Astrocyte (in vitro differentiated cells and primary cell): ENCODE data around the gene SEMA6A. TPM values are rescaled to one million over a fixed set of nuclear protein-coding genes. Genes with fewer than 3 reads are reported as not detected.

Source experiments
- DNase-seq: peaks from one replicate; pipeline ENCODE4 v3.0.0-alpha.2; 2010; ENCODE audit warnings: low read depth
- FAIRE-seq: peaks from 2 replicates; lab custom pipeline; 2011; peaks lifted over from hg19 to GRCh38; lab: Jason Lieb, UNC
- H2AFZ ChIP-seq: 2 replicates; pipeline ENCODE4 v1.6.0; 2012; ENCODE audit warnings: low read depth, low read length, inconsistent platforms
- H3K27ac ChIP-seq: 2 replicates; pipeline ENCODE4 v1.5.1; 2011; ENCODE audit warnings: low read depth, low read length, inconsistent platforms
- H3K27me3 ChIP-seq: 2 replicates; pipeline ENCODE4 v1.6.0; 2011; ENCODE audit warnings: low read length, inconsistent platforms; ENCODE audit not compliant: insufficient read depth
- H3K36me3 ChIP-seq: 2 replicates; pipeline ENCODE4 v1.5.1; 2011; ENCODE audit warnings: low read length, inconsistent platforms; ENCODE audit not compliant: insufficient read depth
- H3K4me1 ChIP-seq: 2 replicates; pipeline ENCODE4 v1.5.1; 2011; ENCODE audit warnings: low read length, inconsistent platforms; ENCODE audit not compliant: insufficient read depth
- H3K4me2 ChIP-seq: 2 replicates; pipeline ENCODE4 v1.6.0; 2012; ENCODE audit warnings: low read length, inconsistent platforms
- H3K4me3 ChIP-seq: 2 replicates; pipeline ENCODE4 v1.5.1; 2011; ENCODE audit warnings: low read depth, mild to moderate bottlenecking, low read length, inconsistent platforms; ENCODE audit not compliant: insufficient read depth
- H3K79me2 ChIP-seq: 2 replicates; pipeline ENCODE4 v1.6.0; 2012; ENCODE audit warnings: mild to moderate bottlenecking, low read length, inconsistent platforms; ENCODE audit not compliant: insufficient read depth
- H3K9ac ChIP-seq: 2 replicates; pipeline ENCODE4 v1.6.0; 2012; ENCODE audit warnings: mild to moderate bottlenecking, low read length, inconsistent platforms
- H3K9me3 ChIP-seq: 2 replicates; pipeline ENCODE4 v1.5.1; 2012; ENCODE audit warnings: low read depth, mild to moderate bottlenecking, low read length, inconsistent platforms; ENCODE audit not compliant: insufficient read depth
- H4K20me1 ChIP-seq: 2 replicates; pipeline ENCODE4 v1.6.0; 2012; ENCODE audit warnings: low read length, inconsistent platforms; ENCODE audit not compliant: insufficient read depth
- H3K27ac Mint-ChIP-seq: one replicate; pipeline ENCODE4 v1.8.0; 2021; ENCODE audit warnings: mild to moderate bottlenecking, mixed read lengths; ENCODE audit not compliant: unreplicated experiment
- H3K27me3 Mint-ChIP-seq: one replicate; pipeline ENCODE4 v1.8.0; 2021; ENCODE audit warnings: low read depth, mixed read lengths; ENCODE audit not compliant: unreplicated experiment
- H3K36me3 Mint-ChIP-seq: one replicate; pipeline ENCODE4 v1.8.0; 2021; ENCODE audit warnings: low read depth, mixed read lengths; ENCODE audit not compliant: unreplicated experiment
- H3K4me1 Mint-ChIP-seq: one replicate; pipeline ENCODE4 v1.8.0; 2021; ENCODE audit warnings: low read depth, mixed read lengths; ENCODE audit not compliant: unreplicated experiment
- H3K4me3 Mint-ChIP-seq: one replicate; pipeline ENCODE4 v1.8.0; 2021; ENCODE audit warnings: mild to moderate bottlenecking, moderate library complexity, mixed read lengths; ENCODE audit not compliant: unreplicated experiment
- H3K9me3 Mint-ChIP-seq: one replicate; pipeline ENCODE4 v1.8.0; 2021; ENCODE audit warnings: mild to moderate bottlenecking, mixed read lengths; ENCODE audit not compliant: unreplicated experiment
- CTCF ChIP-seq: IDR thresholded peaks from 2 replicates; pipeline ENCODE4 v1.5.1; 2011; ENCODE audit warnings: low read depth, mild to moderate bottlenecking, inconsistent platforms, low read length, moderate library complexity; ENCODE audit not compliant: insufficient read depth
- EZH2 ChIP-seq: IDR thresholded peaks from 2 replicates; pipeline ENCODE4 v1.6.1; 2012; ENCODE audit warnings: mild to moderate bottlenecking, low read length, inconsistent platforms; ENCODE audit not compliant: insufficient read depth
- total RNA-seq: library from RNA; stranded (reverse); gene quantifications from 2 replicates; pipeline ENCODE4 v1.2.1, GENCODE V29; 2021

SEMA6A gene
- total RNA-seq, 1 donor from 2014 or later, result 34.2 TPM

GRCh38 chr5:116573702-116574366, 789 bp downstream of the SEMA6A start:
- Histone ChIP-seq H3K4me1 (peaks cover 27% of the 10 kb centered on the region), H3K4me2 (peak overlapping the region; percentile 87), H3K4me3 (peak overlapping the region; percentile 64), H3K9me3 (no peaks in the 10 kb centered on the region), H3K27me3 (peaks cover 55% of the 10 kb centered on the region), H4K20me1 (no peaks in the 10 kb centered on the region), H2AFZ (peak overlapping the region; percentile 91), H3K27ac (no peak overlapping the region), H3K79me2 (no peaks in the 10 kb centered on the region), H3K9ac (peak overlapping the region; percentile 46), H3K36me3 (no peaks in the 10 kb centered on the region)
- no peaks in the 10 kb centered on the region for H3K36me3 Mint-ChIP-seq
- no peaks in the 10 kb centered on the region for H3K9me3 Mint-ChIP-seq
- H3K4me1 Mint-ChIP-seq, result peaks cover 8% of the 10 kb centered on the region
- FAIRE-seq (no peak), DNase-seq (no peak)
- peaks cover 8% of the 10 kb centered on the region for H3K27me3 Mint-ChIP-seq
- TF ChIP-seq CTCF, result no peak
- peak; percentile 61 for TF ChIP-seq EZH2
- peak overlapping the region; percentile 95 for H3K4me3 Mint-ChIP-seq
- H3K27ac Mint-ChIP-seq, result peak overlapping the region; percentile 88

DNA sequence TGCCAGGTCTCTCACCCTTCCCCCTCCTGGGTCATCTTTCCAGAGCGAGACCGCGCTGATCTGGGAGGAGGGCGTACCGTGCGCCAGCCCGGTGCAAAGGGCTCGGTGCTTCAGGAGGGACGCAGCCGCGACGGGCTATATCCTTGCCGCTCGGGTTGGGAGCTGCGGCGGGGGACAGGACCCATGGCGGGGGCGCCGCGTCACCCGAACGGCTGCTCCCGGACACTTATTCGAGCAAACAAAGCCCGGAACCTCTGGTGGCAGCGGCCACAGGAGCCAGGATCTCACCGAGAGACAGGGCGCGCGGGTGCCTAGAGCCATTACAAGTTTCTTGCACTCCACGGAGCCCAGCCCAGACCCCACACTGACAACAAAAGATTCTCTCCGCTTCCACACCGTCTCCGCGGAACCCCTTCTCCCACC, 1.3 kb downstream of the SEMA6A start:
- FAIRE-seq (no peak), DNase-seq (no peak)
- no peaks in the 10 kb centered on the region for H4K20me1 ChIP-seq
- peaks cover 27% of the 10 kb centered on the region for H3K4me1 ChIP-seq
- peak overlapping the region; percentile 95 for H3K4me3 Mint-ChIP-seq
- H3K27me3 ChIP-seq, result peaks cover 56% of the 10 kb centered on the region
- no peak overlapping the region for H3K9ac ChIP-seq
- peak overlapping the region; percentile 88 for H3K27ac Mint-ChIP-seq
- peak overlapping the region; percentile 91 for H2AFZ ChIP-seq
- H3K9me3 Mint-ChIP-seq, result no peaks in the 10 kb centered on the region
- H3K27me3 Mint-ChIP-seq, result peaks cover 4% of the 10 kb centered on the region
- peak; percentile 60 for TF ChIP-seq EZH2
- TF ChIP-seq CTCF, result no peak
- H3K9me3 ChIP-seq, result no peaks in the 10 kb centered on the region
- H3K36me3 Mint-ChIP-seq, result no peaks in the 10 kb centered on the region
- H3K4me1 Mint-ChIP-seq, result peaks cover 6% of the 10 kb centered on the region
- H3K79me2 ChIP-seq, result no peaks in the 10 kb centered on the region
- no peak overlapping the region for H3K27ac ChIP-seq
- no peaks in the 10 kb centered on the region for H3K36me3 ChIP-seq
- peak overlapping the region; percentile 64 for H3K4me3 ChIP-seq
- H3K4me2 ChIP-seq, result peak overlapping the region; percentile 87
